Gastrocnemius medialis (tissue), 4 donors: ENCODE data around the gene CHST13.

ENCODE experiments used
- CTCF ChIP-seq, 5 experiments: fragments of 450-650 bp in 3 of 5; fragments of 200-600 bp in 2 of 5; sonication (generic) in 2 of 5; IDR thresholded peaks in 4 of 5; conservative IDR thresholded peaks in 1 of 5; 1 replicate in 4 of 5; 2 replicates in 1 of 5; pipeline ENCODE4 v1.5.1; 2016 to 2019; ENCODE audit warnings: antibody characterized with exemption in 5 of 5, mild to moderate bottlenecking in 3 of 5, moderate library complexity in 3 of 5
- POLR2A ChIP-seq, 2 donors: fragments of 450-650 bp; IDR thresholded peaks; one replicate each; pipeline ENCODE4 v1.6.1; 2017; ENCODE audit warnings: antibody characterized with exemption in 2 of 2, mild to moderate bottlenecking in 2 of 2, moderate library complexity in 2 of 2

- TF ChIP-seq POLR2A (IDR thresholded peaks at IDR 0.05) (no peak), CTCF (IDR thresholded peaks at IDR 0.05 in 4 of 5, conservative IDR thresholded peaks at IDR 0.05 in 1 of 5) (no peak)
Measured at GRCh38 chr3:126578702-126579101, 54.7 kb downstream of the CHST13 start.
